ENCODE data around the gene ARFIP2. TPM values are rescaled to one million over a fixed set of nuclear protein-coding genes. Genes with fewer than 3 reads are reported as not detected.

Gene ARFIP2
- total and polyA plus RNA-seq, 2 of the 8 experiments (the other 6 are each of a cell fraction or from before 2014, with no cell fraction given), result 48.3 to 48.7 TPM

DNA sequence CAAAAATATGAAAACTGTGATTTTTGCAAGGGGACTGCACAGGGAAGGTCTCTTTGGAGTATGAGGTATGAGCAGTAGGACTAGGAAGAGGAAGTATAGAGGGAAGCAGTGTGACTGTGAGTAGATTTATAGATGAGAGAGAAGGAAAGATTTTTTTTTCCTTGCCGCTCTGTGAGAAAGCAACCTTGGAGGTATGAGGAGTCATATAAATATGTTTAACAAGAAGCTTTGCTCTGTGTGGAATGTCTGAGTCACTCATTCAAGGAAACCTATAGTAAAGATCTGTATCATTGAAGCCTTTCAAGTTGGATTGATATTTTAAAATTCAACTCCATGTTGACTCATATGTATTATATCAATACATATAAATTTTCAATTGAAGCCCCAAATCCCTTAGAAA, 42.1 kb upstream of the ARFIP2 start (continued):
- TF ChIP-seq, protein P1, sequence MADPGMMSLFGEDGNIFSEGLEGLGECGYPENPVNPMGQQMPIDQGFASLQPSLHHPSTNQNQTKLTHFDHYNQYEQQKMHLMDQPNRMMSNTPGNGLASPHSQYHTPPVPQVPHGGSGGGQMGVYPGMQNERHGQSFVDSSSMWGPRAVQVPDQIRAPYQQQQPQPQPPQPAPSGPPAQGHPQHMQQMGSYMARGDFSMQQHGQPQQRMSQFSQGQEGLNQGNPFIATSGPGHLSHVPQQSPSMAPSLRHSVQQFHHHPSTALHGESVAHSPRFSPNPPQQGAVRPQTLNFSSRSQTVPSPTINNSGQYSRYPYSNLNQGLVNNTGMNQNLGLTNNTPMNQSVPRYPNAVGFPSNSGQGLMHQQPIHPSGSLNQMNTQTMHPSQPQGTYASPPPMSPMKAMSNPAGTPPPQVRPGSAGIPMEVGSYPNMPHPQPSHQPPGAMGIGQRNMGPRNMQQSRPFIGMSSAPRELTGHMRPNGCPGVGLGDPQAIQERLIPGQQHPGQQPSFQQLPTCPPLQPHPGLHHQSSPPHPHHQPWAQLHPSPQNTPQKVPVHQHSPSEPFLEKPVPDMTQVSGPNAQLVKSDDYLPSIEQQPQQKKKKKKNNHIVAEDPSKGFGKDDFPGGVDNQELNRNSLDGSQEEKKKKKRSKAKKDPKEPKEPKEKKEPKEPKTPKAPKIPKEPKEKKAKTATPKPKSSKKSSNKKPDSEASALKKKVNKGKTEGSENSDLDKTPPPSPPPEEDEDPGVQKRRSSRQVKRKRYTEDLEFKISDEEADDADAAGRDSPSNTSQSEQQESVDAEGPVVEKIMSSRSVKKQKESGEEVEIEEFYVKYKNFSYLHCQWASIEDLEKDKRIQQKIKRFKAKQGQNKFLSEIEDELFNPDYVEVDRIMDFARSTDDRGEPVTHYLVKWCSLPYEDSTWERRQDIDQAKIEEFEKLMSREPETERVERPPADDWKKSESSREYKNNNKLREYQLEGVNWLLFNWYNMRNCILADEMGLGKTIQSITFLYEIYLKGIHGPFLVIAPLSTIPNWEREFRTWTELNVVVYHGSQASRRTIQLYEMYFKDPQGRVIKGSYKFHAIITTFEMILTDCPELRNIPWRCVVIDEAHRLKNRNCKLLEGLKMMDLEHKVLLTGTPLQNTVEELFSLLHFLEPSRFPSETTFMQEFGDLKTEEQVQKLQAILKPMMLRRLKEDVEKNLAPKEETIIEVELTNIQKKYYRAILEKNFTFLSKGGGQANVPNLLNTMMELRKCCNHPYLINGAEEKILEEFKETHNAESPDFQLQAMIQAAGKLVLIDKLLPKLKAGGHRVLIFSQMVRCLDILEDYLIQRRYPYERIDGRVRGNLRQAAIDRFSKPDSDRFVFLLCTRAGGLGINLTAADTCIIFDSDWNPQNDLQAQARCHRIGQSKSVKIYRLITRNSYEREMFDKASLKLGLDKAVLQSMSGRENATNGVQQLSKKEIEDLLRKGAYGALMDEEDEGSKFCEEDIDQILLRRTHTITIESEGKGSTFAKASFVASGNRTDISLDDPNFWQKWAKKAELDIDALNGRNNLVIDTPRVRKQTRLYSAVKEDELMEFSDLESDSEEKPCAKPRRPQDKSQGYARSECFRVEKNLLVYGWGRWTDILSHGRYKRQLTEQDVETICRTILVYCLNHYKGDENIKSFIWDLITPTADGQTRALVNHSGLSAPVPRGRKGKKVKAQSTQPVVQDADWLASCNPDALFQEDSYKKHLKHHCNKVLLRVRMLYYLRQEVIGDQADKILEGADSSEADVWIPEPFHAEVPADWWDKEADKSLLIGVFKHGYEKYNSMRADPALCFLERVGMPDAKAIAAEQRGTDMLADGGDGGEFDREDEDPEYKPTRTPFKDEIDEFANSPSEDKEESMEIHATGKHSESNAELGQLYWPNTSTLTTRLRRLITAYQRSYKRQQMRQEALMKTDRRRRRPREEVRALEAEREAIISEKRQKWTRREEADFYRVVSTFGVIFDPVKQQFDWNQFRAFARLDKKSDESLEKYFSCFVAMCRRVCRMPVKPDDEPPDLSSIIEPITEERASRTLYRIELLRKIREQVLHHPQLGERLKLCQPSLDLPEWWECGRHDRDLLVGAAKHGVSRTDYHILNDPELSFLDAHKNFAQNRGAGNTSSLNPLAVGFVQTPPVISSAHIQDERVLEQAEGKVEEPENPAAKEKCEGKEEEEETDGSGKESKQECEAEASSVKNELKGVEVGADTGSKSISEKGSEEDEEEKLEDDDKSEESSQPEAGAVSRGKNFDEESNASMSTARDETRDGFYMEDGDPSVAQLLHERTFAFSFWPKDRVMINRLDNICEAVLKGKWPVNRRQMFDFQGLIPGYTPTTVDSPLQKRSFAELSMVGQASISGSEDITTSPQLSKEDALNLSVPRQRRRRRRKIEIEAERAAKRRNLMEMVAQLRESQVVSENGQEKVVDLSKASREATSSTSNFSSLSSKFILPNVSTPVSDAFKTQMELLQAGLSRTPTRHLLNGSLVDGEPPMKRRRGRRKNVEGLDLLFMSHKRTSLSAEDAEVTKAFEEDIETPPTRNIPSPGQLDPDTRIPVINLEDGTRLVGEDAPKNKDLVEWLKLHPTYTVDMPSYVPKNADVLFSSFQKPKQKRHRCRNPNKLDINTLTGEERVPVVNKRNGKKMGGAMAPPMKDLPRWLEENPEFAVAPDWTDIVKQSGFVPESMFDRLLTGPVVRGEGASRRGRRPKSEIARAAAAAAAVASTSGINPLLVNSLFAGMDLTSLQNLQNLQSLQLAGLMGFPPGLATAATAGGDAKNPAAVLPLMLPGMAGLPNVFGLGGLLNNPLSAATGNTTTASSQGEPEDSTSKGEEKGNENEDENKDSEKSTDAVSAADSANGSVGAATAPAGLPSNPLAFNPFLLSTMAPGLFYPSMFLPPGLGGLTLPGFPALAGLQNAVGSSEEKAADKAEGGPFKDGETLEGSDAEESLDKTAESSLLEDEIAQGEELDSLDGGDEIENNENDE (IDR thresholded peaks at IDR 0.05; ENCODE audit: insufficient replicate concordance, low read length), result no peak
- no peak for TF ChIP-seq CTBP2 (IDR thresholded peaks at IDR 0.05; ENCODE audit: borderline replicate concordance, insufficient read depth, insufficient read length, low read length)
- no peak for TF ChIP-seq YY1 (IDR thresholded peaks at IDR 0.05; ENCODE audit: low read depth, low read length)
- TF ChIP-seq JUN (IDR thresholded peaks at IDR 0.05; ENCODE audit: low read depth, low read length), result no peak
- no peak for TF ChIP-seq PHF8 (conservative IDR thresholded peaks at IDR 0.05; ENCODE audit: low read depth, low read length)
- TF ChIP-seq BRCA1 (IDR thresholded peaks at IDR 0.05; ENCODE audit: low read depth, low read length), result no peak
- TF ChIP-seq ASH2L (IDR thresholded peaks at IDR 0.05; ENCODE audit: low read length), result no peak
- TF ChIP-seq ATF3 (IDR thresholded peaks at IDR 0.05; ENCODE audit: insufficient read depth, low read depth, low read length), result no peak
- no peak for TF ChIP-seq SP2 (IDR thresholded peaks at IDR 0.05; ENCODE audit: low read length)
- no peak for TF ChIP-seq RBBP5 (IDR thresholded peaks at IDR 0.05; ENCODE audit: borderline replicate concordance, low read depth, low read length)
- no peak for TF ChIP-seq POLR2AphosphoS5 (IDR thresholded peaks at IDR 0.05; ENCODE audit: low read depth, low read length)
- no peak for TF ChIP-seq JUND (IDR thresholded peaks at IDR 0.05; ENCODE audit: low read length)
